GM12878 (cell line): Measurements from ENCODE around the gene CMBL. TPM values are rescaled to one million over a fixed set of nuclear protein-coding genes. Genes with fewer than 3 reads are reported as not detected.

Experiments used
- ATAC-seq: fragments of 200-7000 bp; cut with Tn5 transposase; 3 replicates; pipeline ENCODE4 v1.9.1; 2020; ENCODE audit warnings: mild to moderate bottlenecking, moderate library complexity
- BruUV-seq: library from RNA; stranded (reverse); fragments of 400-500 nt; replicated peaks from 2 replicates; lab custom pipeline; 2021; lab: Mats Ljungman, UMichigan
- CTCF ChIA-PET: fragments of 300-600 bp; sonication (Branson Sonifier 250); formaldehyde crosslinking; extraction: SDS; loops from one replicate; lab custom pipeline; 2021; ENCODE audit warnings: inconsistent platforms; lab: Yijun Ruan, JAX
- POLR2A ChIA-PET: fragments of 350-600 bp; formaldehyde crosslinking; extraction: SDS; loops from one replicate; lab custom pipeline; 2021; ENCODE audit warnings: inconsistent platforms; lab: Charles Lee
- RAD21 ChIA-PET: fragments of 300-600 bp; sonication (Branson Sonifier 250); formaldehyde crosslinking; loops from one replicate; lab custom pipeline; 2023; ENCODE audit warnings: antibody characterized with exemption; ENCODE audit not compliant: unreplicated experiment; lab: Charles Lee
- SMC1A ChIA-PET: fragments of 300-600 bp; sonication (Branson Sonifier 250); formaldehyde crosslinking; loops from one replicate; lab custom pipeline; 2023; ENCODE audit not compliant: unreplicated experiment, uncharacterized antibody; lab: Charles Lee
- DNase-seq: peaks from one replicate; pipeline ENCODE4 v3.0.0-alpha.2; 2011; ENCODE audit warnings: low read depth, low spot score
- FAIRE-seq: peaks from 3 replicates; lab custom pipeline; 2011; peaks lifted over from hg19 to GRCh38; lab: Jason Lieb, UNC
- H2AFZ ChIP-seq: 2 replicates; pipeline ENCODE4 v1.6.0; 2011; ENCODE audit warnings: low read depth, low read length, control low read depth; ENCODE audit not compliant: control insufficient read depth
- H3K27ac ChIP-seq: 2 replicates; pipeline ENCODE4 v1.5.1; 2011; ENCODE audit warnings: control low read depth; ENCODE audit not compliant: control insufficient read depth, insufficient read depth
- H3K27me3 ChIP-seq, 2 experiments: replicated peaks in 1 of 2; 2 replicates each; pipeline versions ENCODE4 v1.6.0 to v1.6.1; 2011; ENCODE audit warnings: low read length in 1 of 2; ENCODE audit not compliant: control insufficient read depth in 2 of 2, insufficient read depth in 2 of 2
- H3K36me3 ChIP-seq, 2 experiments: 2 replicates each; pipeline ENCODE4 v1.5.1; 2011; ENCODE audit warnings: low read length in 1 of 2; ENCODE audit not compliant: control insufficient read depth in 2 of 2, insufficient read depth in 2 of 2
- H3K4me1 ChIP-seq: 2 replicates; pipeline ENCODE4 v1.6.1; 2011; ENCODE audit warnings: mild to moderate bottlenecking, low read length, moderate library complexity, mixed read lengths; ENCODE audit not compliant: control insufficient read depth, insufficient read depth
- H3K4me2 ChIP-seq: 2 replicates; pipeline ENCODE4 v1.6.0; 2011; ENCODE audit warnings: control low read depth; ENCODE audit not compliant: control insufficient read depth, insufficient read depth
- H3K4me3 ChIP-seq: fragments of 200-600 bp; sonication (generic); 2 replicates; pipeline ENCODE4 v1.5.1; 2016
- H3K79me2 ChIP-seq: 2 replicates; pipeline ENCODE4 v1.6.0; 2011; ENCODE audit warnings: low read length; ENCODE audit not compliant: control insufficient read depth, insufficient read depth
- H3K9ac ChIP-seq: 2 replicates; pipeline ENCODE4 v1.8.0; 2011; ENCODE audit warnings: low read length, control low read depth, mixed read lengths; ENCODE audit not compliant: control insufficient read depth, insufficient read depth
- H3K9me3 ChIP-seq: replicated peaks from 3 replicates; pipeline ENCODE4 v1.5.1; 2011; ENCODE audit warnings: mild to moderate bottlenecking, low read length; ENCODE audit not compliant: control insufficient read depth, insufficient read depth
- H4K20me1 ChIP-seq: 2 replicates; pipeline ENCODE4 v1.6.0; 2011; ENCODE audit not compliant: control insufficient read depth, insufficient read depth
- E2F4 ChIP-seq: IDR thresholded peaks from 2 replicates; pipeline ENCODE4 v1.6.1; 2012; ENCODE audit warnings: low read depth, low read length, improper control_type of control experiment
- FOXK2 ChIP-seq: fragments of 450-650 bp; IDR thresholded peaks from 2 replicates; pipeline ENCODE4 v1.6.1; 2017; ENCODE audit warnings: mild to moderate bottlenecking, moderate library complexity
- SMAD1 ChIP-seq: fragments of 450-650 bp; IDR thresholded peaks from 2 replicates; pipeline ENCODE4 v1.6.1; 2018; ENCODE audit warnings: mild to moderate bottlenecking, low read depth; ENCODE audit not compliant: partially characterized antibody
- WGBS: methylation state at CpG from one replicate; pipeline ENCODE4 v1.1.6; 2016; ENCODE audit warnings: low lambda C conversion rate; ENCODE audit not compliant: insufficient replicate concordance, insufficient coverage; ENCODE audit errors: missing lambda C conversion rate; 5-methylcytosine and 5-hydroxymethylcytosine counted together
- in situ Hi-C: fragments of 300-500 bp; cut with MboI; formaldehyde crosslinking; loops from 9 replicates; pipeline ENCODE4 v1.14.3; 2018; ENCODE audit warnings: mixed read lengths
- intact Hi-C: fragments of 100-400 bp; cut with micrococcal nuclease; formaldehyde crosslinking; loops from one replicate; pipeline ENCODE4 v1.14.2; 2022; ENCODE audit not compliant: unreplicated experiment
- polyA plus RNA-seq, 11 experiments: library from polyadenylated mRNA; depleted of rRNA in 4 of 11; unstranded in 6 of 11; stranded (reverse) in 5 of 11; fragments of >200 nt; fragmentation: Nextera tagmentation in 4 of 11; fragmentation: Illumina TruSeq in 1 of 11; extraction: Ambion mirVana in 4 of 11; extraction: Trizol in 1 of 11; gene quantifications; 1 replicate in 1 of 11; 2 replicates in 10 of 11; pipeline versions ENCODE4 v1.2.1 to v1.2.3, GENCODE V29; 2011 to 2016; ENCODE audit warnings: inconsistent platforms in 2 of 11, missing spikeins in 2 of 11, low read depth in 1 of 11
- total RNA-seq, 4 experiments: library from RNA; depleted of rRNA in 3 of 4; stranded (reverse); fragments of >200 nt in 3 of 4; fragmentation: Illumina TruSeq in 1 of 4; extraction: Trizol in 1 of 4; gene quantifications; 2 replicates each; pipeline versions ENCODE4 v1.2.1 to v1.2.3, GENCODE V29; 2013 to 2021

Gene CMBL
- total and polyA plus RNA-seq, 10 of the 15 experiments (the other 5 are each of a cell fraction or from before 2014, with no cell fraction given): 1.8 to 15.6 (median 7.5) TPM

GRCh38 chr5:10311595-10312425, 4.1 kb upstream of the CMBL start:
- H3K9ac ChIP-seq: no peak overlapping the region
- DNase-seq (no peak), ATAC-seq (no peak), FAIRE-seq (no peak)
- intact Hi-C loops (no loop called here), in situ Hi-C loops (no loop called here)
- WGBS: 81% methylated on average over 10 of the region's 10 CpGs
- no peaks in the 10 kb centered on the region for H3K9me3 ChIP-seq
- ChIA-PET POLR2A (no interaction called here), CTCF (interaction anchor here (1.4 kb wide), 1 partner anchor 28 kb away, joined by 4 read pairs; no protein-coding TSS in a partner anchor), RAD21 (no interaction called here), SMC1A (no interaction called here)
- H3K4me3 ChIP-seq: no peak overlapping the region
- no peaks in the 10 kb centered on the region for H4K20me1 ChIP-seq
- no peak overlapping the region for H3K4me2 ChIP-seq
- no peak overlapping the region for H3K27ac ChIP-seq
- H3K4me1 ChIP-seq: peaks cover 3% of the 10 kb centered on the region; the same call in 1 of the 2 replicates
- H2AFZ ChIP-seq: no peak overlapping the region
- no TSS peak for BruUV-seq
- TF ChIP-seq FOXK2: no peak
- no peak for TF ChIP-seq E2F4
- no peak for TF ChIP-seq SMAD1
- no peaks in the 10 kb centered on the region for H3K36me3 ChIP-seq
- H3K27me3 ChIP-seq: no peaks in the 10 kb centered on the region
- no peaks in the 10 kb centered on the region for H3K79me2 ChIP-seq
